GM12873 (cell line): ENCODE measurements around the gene CLK4.
A peak's percentile ranks its signal among the peaks of the same experiment; 100 is the strongest.

ENCODE experiments used
- TF ChIP-seq, protein P1 (sequence below): IDR thresholded peaks from 2 replicates; pipeline ENCODE4 v1.5.1; 2012; ENCODE audit warnings: low read depth, mild to moderate bottlenecking, moderate library complexity, low read length, control low read depth; ENCODE audit not compliant: insufficient read depth; ENCODE audit errors: missing control alignments

Gene CLK4

GRCh38 chr5:178590924-178591423, 35.9 kb downstream of the CLK4 start:
- TF ChIP-seq, protein P1, sequence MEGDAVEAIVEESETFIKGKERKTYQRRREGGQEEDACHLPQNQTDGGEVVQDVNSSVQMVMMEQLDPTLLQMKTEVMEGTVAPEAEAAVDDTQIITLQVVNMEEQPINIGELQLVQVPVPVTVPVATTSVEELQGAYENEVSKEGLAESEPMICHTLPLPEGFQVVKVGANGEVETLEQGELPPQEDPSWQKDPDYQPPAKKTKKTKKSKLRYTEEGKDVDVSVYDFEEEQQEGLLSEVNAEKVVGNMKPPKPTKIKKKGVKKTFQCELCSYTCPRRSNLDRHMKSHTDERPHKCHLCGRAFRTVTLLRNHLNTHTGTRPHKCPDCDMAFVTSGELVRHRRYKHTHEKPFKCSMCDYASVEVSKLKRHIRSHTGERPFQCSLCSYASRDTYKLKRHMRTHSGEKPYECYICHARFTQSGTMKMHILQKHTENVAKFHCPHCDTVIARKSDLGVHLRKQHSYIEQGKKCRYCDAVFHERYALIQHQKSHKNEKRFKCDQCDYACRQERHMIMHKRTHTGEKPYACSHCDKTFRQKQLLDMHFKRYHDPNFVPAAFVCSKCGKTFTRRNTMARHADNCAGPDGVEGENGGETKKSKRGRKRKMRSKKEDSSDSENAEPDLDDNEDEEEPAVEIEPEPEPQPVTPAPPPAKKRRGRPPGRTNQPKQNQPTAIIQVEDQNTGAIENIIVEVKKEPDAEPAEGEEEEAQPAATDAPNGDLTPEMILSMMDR: no peak

- TF ChIP-seq, protein P1: peak; percentile 70
Measured at GRCh38 chr5:178590141-178590923, 36.5 kb downstream of the CLK4 start, which contains the start of gene COL23A1. TSS of gene COL23A1 (minus strand) at chr5:178590393.

GRCh38 chr5:178589180-178590140, 37.4 kb downstream of the CLK4 start:
- TF ChIP-seq, protein P1: no peak

- TF ChIP-seq, protein P1: no peak
Measured at GRCh38 chr5:178588769-178589168, 38.1 kb downstream of the CLK4 start.

GRCh38 chr5:178587763-178588611, 38.9 kb downstream of the CLK4 start:
- TF ChIP-seq, protein P1: no peak

- TF ChIP-seq, protein P1: no peak
Measured at GRCh38 chr5:178586396-178586795, 40.5 kb downstream of the CLK4 start.
